ENCODE data around the gene MCF2L. TPM values are rescaled to one million over a fixed set of nuclear protein-coding genes. Genes with fewer than 3 reads are reported as not detected.

Gene MCF2L
- total RNA-seq, 2 donors from 2014 or later: 47.6 to 64.7 TPM

DNA sequence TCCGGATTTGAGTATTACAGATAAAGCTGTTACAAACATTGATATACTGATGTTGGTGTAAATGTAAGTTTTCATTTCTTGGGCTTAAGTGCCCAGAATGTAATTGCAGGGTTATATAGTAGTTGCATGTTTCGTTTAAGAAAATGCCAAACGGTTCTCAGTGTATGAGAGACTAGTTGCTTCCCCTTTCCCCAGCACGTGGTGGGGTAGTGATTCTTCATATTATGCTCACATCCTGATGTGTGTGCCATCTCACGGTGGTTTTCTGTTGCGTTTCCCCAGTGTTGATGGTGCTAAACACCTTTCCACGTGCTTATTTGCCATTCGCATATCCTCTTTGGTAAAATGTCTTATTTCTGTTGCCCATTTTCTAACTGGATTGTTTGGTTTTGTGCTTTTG, 101.8 kb downstream of the MCF2L start:
- no peak for TF ChIP-seq POLR2AphosphoS5 (IDR thresholded peaks at IDR 0.05)
- TF ChIP-seq, protein P1, sequence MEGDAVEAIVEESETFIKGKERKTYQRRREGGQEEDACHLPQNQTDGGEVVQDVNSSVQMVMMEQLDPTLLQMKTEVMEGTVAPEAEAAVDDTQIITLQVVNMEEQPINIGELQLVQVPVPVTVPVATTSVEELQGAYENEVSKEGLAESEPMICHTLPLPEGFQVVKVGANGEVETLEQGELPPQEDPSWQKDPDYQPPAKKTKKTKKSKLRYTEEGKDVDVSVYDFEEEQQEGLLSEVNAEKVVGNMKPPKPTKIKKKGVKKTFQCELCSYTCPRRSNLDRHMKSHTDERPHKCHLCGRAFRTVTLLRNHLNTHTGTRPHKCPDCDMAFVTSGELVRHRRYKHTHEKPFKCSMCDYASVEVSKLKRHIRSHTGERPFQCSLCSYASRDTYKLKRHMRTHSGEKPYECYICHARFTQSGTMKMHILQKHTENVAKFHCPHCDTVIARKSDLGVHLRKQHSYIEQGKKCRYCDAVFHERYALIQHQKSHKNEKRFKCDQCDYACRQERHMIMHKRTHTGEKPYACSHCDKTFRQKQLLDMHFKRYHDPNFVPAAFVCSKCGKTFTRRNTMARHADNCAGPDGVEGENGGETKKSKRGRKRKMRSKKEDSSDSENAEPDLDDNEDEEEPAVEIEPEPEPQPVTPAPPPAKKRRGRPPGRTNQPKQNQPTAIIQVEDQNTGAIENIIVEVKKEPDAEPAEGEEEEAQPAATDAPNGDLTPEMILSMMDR (IDR thresholded peaks at IDR 0.05): no peak
- TF ChIP-seq POLR2A (IDR thresholded peaks at IDR 0.05): no peak
- Histone ChIP-seq H3K27ac (no peak overlapping the region), H3K9me3 (no peaks in the 10 kb centered on the region), H3K4me3 (no peak overlapping the region), H3K4me1 (replicated peaks) (no peaks in the 10 kb centered on the region), H3K27me3 (replicated peaks; ENCODE audit: insufficient read depth) (no peaks in the 10 kb centered on the region), H3K36me3 (no peaks in the 10 kb centered on the region)
- no peak for DNase-seq (ENCODE audit: low spot score)
- 88% methylated on average over 8 of the region's 8 CpGs for WGBS
- intact Hi-C loops (cut with DNase I): no loop called here

DNA sequence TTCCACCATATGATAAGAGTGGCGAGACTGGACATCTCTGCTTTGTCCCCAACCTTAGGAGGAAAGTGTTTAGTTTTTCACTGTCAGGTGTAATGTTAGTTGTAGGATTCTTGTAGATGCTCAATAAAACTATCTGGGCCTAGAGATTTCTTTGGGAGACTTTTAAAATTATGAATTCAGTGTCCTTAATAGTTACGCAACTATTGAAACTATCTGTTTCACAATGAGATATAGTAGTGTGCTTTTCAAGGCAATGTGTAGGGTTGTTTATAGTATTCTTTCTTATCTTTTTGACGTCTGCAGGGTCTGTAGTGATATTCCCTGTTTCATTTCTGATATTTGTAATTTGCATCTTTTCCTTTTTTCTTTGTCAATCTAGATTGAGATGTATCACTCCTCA, 103.4 kb downstream of the MCF2L start:
- Histone ChIP-seq H3K27me3 (replicated peaks; ENCODE audit: insufficient read depth) (no peaks in the 10 kb centered on the region), H3K36me3 (no peaks in the 10 kb centered on the region), H3K9me3 (no peaks in the 10 kb centered on the region), H3K4me1 (replicated peaks) (no peaks in the 10 kb centered on the region), H3K27ac (no peak overlapping the region), H3K4me3 (no peak overlapping the region)
- 88% methylated on average over 3 of the region's 3 CpGs for WGBS
- intact Hi-C loops (cut with DNase I): no loop called here
- no peak for DNase-seq (ENCODE audit: low spot score)
- TF ChIP-seq, protein P1 (IDR thresholded peaks at IDR 0.05): no peak
- no peak for TF ChIP-seq POLR2A (IDR thresholded peaks at IDR 0.05)
- TF ChIP-seq POLR2AphosphoS5 (IDR thresholded peaks at IDR 0.05): no peak

- intact Hi-C loops (cut with DNase I): no loop called here
- peaks cover 0 to 6% of the 10 kb centered on the region in 2 donors for H3K36me3 ChIP-seq
- 89% methylated on average over 11 of the region's 11 CpGs for WGBS
Observed at GRCh38 chr13:113073942-113074341, 104.9 kb downstream of the MCF2L start.

GRCh38 chr13:113074401-113074800, 105.4 kb downstream of the MCF2L start:
- intact Hi-C loops (cut with DNase I): no loop called here
- H3K36me3 ChIP-seq: peaks cover 0 to 6% of the 10 kb centered on the region in 2 donors
- WGBS: 91% methylated on average over 18 of the region's 18 CpGs
- no peak for DNase-seq (ENCODE audit: low spot score)
- no peak overlapping the region for H3K27ac ChIP-seq
- H3K4me3 ChIP-seq: no peak overlapping the region
- TF ChIP-seq, protein P1 (IDR thresholded peaks at IDR 0.05): no peak
- TF ChIP-seq POLR2AphosphoS5 (IDR thresholded peaks at IDR 0.05) (no peak), POLR2A (IDR thresholded peaks at IDR 0.05) (no peak)
- no peaks in the 10 kb centered on the region for H3K4me1 ChIP-seq (replicated peaks)
- no peaks in the 10 kb centered on the region for H3K27me3 ChIP-seq (replicated peaks; ENCODE audit: insufficient read depth)
- no peaks in the 10 kb centered on the region for H3K9me3 ChIP-seq

More at GRCh38 chr13:113073942-113074341, 104.9 kb downstream of the MCF2L start:
- Histone ChIP-seq H3K9me3 (no peaks in the 10 kb centered on the region), H3K27ac (no peak overlapping the region), H3K4me1 (replicated peaks) (no peaks in the 10 kb centered on the region), H3K4me3 (no peak overlapping the region), H3K27me3 (replicated peaks; ENCODE audit: insufficient read depth) (no peaks in the 10 kb centered on the region)
- TF ChIP-seq, protein P1 (IDR thresholded peaks at IDR 0.05): no peak
- TF ChIP-seq POLR2AphosphoS5 (IDR thresholded peaks at IDR 0.05) (no peak), POLR2A (IDR thresholded peaks at IDR 0.05) (no peak)
- DNase-seq (ENCODE audit: low spot score): no peak

DNA sequence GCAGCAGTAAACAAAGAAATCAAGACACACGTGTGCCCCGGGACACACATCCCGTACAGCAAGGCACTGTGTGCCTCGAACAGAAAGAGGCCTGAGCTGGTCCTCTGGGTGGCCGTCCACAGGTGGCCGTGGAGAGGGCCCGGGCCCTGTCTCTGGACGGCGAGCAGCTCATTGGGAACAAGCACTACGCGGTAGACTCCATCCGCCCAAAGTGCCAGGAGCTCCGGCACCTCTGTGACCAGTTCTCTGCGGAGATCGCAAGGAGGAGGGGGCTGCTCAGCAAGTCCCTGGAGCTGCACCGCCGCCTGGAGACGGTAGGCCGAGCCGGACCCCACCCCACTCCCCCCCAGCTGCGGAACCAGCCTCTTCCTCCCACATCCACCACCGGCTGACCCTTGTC, 105.9 kb downstream of the MCF2L start:
- Histone ChIP-seq H3K27ac (no peak overlapping the region), H3K4me3 (no peak overlapping the region), H3K27me3 (replicated peaks; ENCODE audit: insufficient read depth) (no peaks in the 10 kb centered on the region), H3K4me1 (replicated peaks) (no peaks in the 10 kb centered on the region), H3K9me3 (no peaks in the 10 kb centered on the region), H3K36me3 (peaks cover 0 to 6% of the 10 kb centered on the region in 2 donors)
- no peak for DNase-seq (ENCODE audit: low spot score)
- intact Hi-C loops (cut with DNase I): no loop called here
- 91% methylated on average over 22 of the region's 22 CpGs for WGBS
- TF ChIP-seq POLR2A (IDR thresholded peaks at IDR 0.05) (no peak), POLR2AphosphoS5 (IDR thresholded peaks at IDR 0.05) (no peak)
- TF ChIP-seq, protein P1 (IDR thresholded peaks at IDR 0.05): no peak
